Endothelial cell of umbilical vein (primary cell): ENCODE measurements around the gene FOXP1. TPM values are rescaled to one million over a fixed set of nuclear protein-coding genes. Genes with fewer than 3 reads are reported as not detected.
A peak's percentile ranks its signal among the peaks of the same experiment; 100 is the strongest.

Source experiments
- BruUV-seq: library from RNA; stranded (reverse); fragments of 400-500 nt; replicated peaks from 2 replicates; lab custom pipeline; 2021; lab: Mats Ljungman, UMichigan
- CTCF ChIA-PET: fragments of 300-600, 350-600 bp; sonication (Branson Sonifier 250); formaldehyde crosslinking; loops from one replicate; lab custom pipeline; 2021; ENCODE audit warnings: antibody characterized with exemption, inconsistent platforms; lab: Charles Lee
- POLR2A ChIA-PET: fragments of 300-600, 350-600 bp; sonication (Branson Sonifier 250); formaldehyde crosslinking; loops from one replicate; lab custom pipeline; 2021; ENCODE audit warnings: antibody characterized with exemption, inconsistent platforms; lab: Charles Lee
- DNase-seq: peaks from one replicate; pipeline ENCODE4 v3.0.0-alpha.2; 2011; ENCODE audit warnings: low read depth, low spot score
- FAIRE-seq: peaks from 2 replicates; lab custom pipeline; 2011; peaks lifted over from hg19 to GRCh38; lab: Jason Lieb, UNC
- H2AFZ ChIP-seq: 2 replicates; pipeline ENCODE4 v1.6.0; 2012; ENCODE audit warnings: low read depth, low read length, control low read depth, inconsistent platforms
- H3K27ac ChIP-seq: 2 replicates; pipeline ENCODE4 v1.5.1; 2011; ENCODE audit warnings: low read depth, mild to moderate bottlenecking, control low read depth, low read length, moderate library complexity; ENCODE audit not compliant: insufficient read depth
- H3K27me3 ChIP-seq, 2 experiments: 2 replicates each; pipeline versions ENCODE4 v1.6.0 to v1.6.1; 2011; ENCODE audit warnings: low read length in 2 of 2, mixed read lengths in 1 of 2; ENCODE audit not compliant: control insufficient read depth in 2 of 2, insufficient read depth in 2 of 2
- H3K36me3 ChIP-seq, 2 experiments: 2 replicates in 1 of 2; 3 replicates in 1 of 2; pipeline ENCODE4 v1.5.1; 2011; ENCODE audit warnings: low read length in 2 of 2, mild to moderate bottlenecking in 1 of 2, moderate library complexity in 1 of 2; ENCODE audit not compliant: control insufficient read depth in 2 of 2, insufficient read depth in 2 of 2; ENCODE audit errors: extremely low read depth in 1 of 2
- H3K4me1 ChIP-seq: 3 replicates; pipeline ENCODE4 v1.5.1; 2011; ENCODE audit warnings: mild to moderate bottlenecking, low read length; ENCODE audit not compliant: control insufficient read depth, insufficient read depth; ENCODE audit errors: extremely low read depth
- H3K4me2 ChIP-seq: 2 replicates; pipeline ENCODE4 v1.6.1; 2011; ENCODE audit warnings: low read length, control low read depth, mixed read lengths; ENCODE audit not compliant: insufficient read depth
- H3K4me3 ChIP-seq, 3 experiments: fragments of 200-600 bp in 1 of 3; sonication (generic), shearing (Covaris generic) in 1 of 3; replicated peaks in 1 of 3; 2 replicates each; pipeline ENCODE4 v1.5.1; 2011 to 2016; ENCODE audit warnings: control low read depth in 3 of 3, low read length in 3 of 3, mild to moderate bottlenecking in 2 of 3, inconsistent platforms in 1 of 3, low read depth in 1 of 3, moderate library complexity in 1 of 3; ENCODE audit not compliant: insufficient read depth in 1 of 3
- H3K79me2 ChIP-seq: 2 replicates; pipeline ENCODE4 v1.6.0; 2012; ENCODE audit warnings: low read length, inconsistent platforms; ENCODE audit not compliant: control insufficient read depth, insufficient read depth
- H3K9ac ChIP-seq: replicated peaks from 2 replicates; pipeline ENCODE3; 2011; ENCODE audit warnings: low read length, control low read depth; ENCODE audit not compliant: insufficient read depth; ENCODE audit errors: extremely low read depth
- H3K9me1 ChIP-seq: replicated peaks from 3 replicates; pipeline ENCODE4 v1.6.0; 2011; ENCODE audit warnings: mild to moderate bottlenecking, low read length; ENCODE audit not compliant: control insufficient read depth, insufficient read depth; ENCODE audit errors: extremely low read depth
- H3K9me3 ChIP-seq: replicated peaks from 2 replicates; pipeline ENCODE4 v1.5.1; 2012; ENCODE audit warnings: low read length, inconsistent platforms; ENCODE audit not compliant: control insufficient read depth, insufficient read depth
- H4K20me1 ChIP-seq: replicated peaks from 2 replicates; pipeline ENCODE3; 2011; ENCODE audit warnings: mild to moderate bottlenecking, low read length; ENCODE audit not compliant: control insufficient read depth, insufficient read depth; ENCODE audit errors: extremely low read depth
- CTCF ChIP-seq, 2 donors: IDR thresholded peaks; 1 replicate in 1 of 2; 2 replicates in 1 of 2; pipeline ENCODE4 v1.5.1; 2011; ENCODE audit warnings: low read length in 2 of 2, mild to moderate bottlenecking in 2 of 2, moderate library complexity in 2 of 2, control low read depth in 1 of 2, inconsistent platforms in 1 of 2, low read depth in 1 of 2; ENCODE audit not compliant: insufficient read depth in 1 of 2; ENCODE audit errors: extremely low read depth in 1 of 2
- EZH2 ChIP-seq: IDR thresholded peaks from 2 replicates; pipeline ENCODE4 v1.6.1; 2012; ENCODE audit warnings: borderline replicate concordance, low read depth, mild to moderate bottlenecking, moderate library complexity, low read length, inconsistent platforms; ENCODE audit not compliant: severe bottlenecking
- FOS ChIP-seq: IDR thresholded peaks from 2 replicates; pipeline ENCODE4 v1.6.1; 2011; ENCODE audit warnings: mild to moderate bottlenecking, low read length, moderate library complexity, borderline replicate concordance; ENCODE audit not compliant: insufficient read depth
- JUN ChIP-seq: IDR thresholded peaks from 2 replicates; pipeline ENCODE4 v1.6.1; 2011; ENCODE audit warnings: borderline replicate concordance, low read depth; ENCODE audit not compliant: insufficient read length, insufficient read depth
- MAX ChIP-seq: IDR thresholded peaks from 2 replicates; pipeline ENCODE4 v1.6.1; 2011; ENCODE audit not compliant: insufficient read depth, insufficient read length
- dilution Hi-C: fragments of 300-500 bp; cut with MboI; formaldehyde crosslinking; loops from one replicate; pipeline ENCODE4 v1.15.0; 2019; ENCODE audit warnings: low sequenced_read_pairs; ENCODE audit not compliant: extremely low pct_ligation_motif_present
- intact Hi-C: fragments of 100-400 bp; cut with micrococcal nuclease; formaldehyde crosslinking; loops from one replicate; pipeline ENCODE4 v1.10.0; 2022
- polyA plus RNA-seq, 4 experiments: library from polyadenylated mRNA; depleted of rRNA in 3 of 4; stranded (reverse) in 3 of 4; unstranded in 1 of 4; fragments of >200 nt; gene quantifications; 2 replicates each; pipeline versions ENCODE4 v1.2.1 to v1.2.3, GENCODE V29; 2011 to 2012; ENCODE audit warnings: missing spikeins in 1 of 4
- total RNA-seq: library from RNA; stranded (reverse); gene quantifications from 2 replicates; pipeline ENCODE4 v1.2.3, GENCODE V29; 2021

The FOXP1 gene
- total and polyA plus RNA-seq, 2 donors (not counting 3 experiments of a cell fraction or from before 2014, with no cell fraction given), result 41.0 to 107 TPM

- DNase-seq, result peak; percentile 54
- BruUV-seq, result no TSS peak
- no peak for TF ChIP-seq FOS
- TF ChIP-seq JUN, result peak; percentile 53
- no peak for TF ChIP-seq EZH2
- Histone ChIP-seq H3K36me3 (no peaks in the 10 kb centered on the region), H3K9me1 (no peaks in the 10 kb centered on the region), H3K79me2 (no peaks in the 10 kb centered on the region), H3K4me1 (peaks cover 5% of the 10 kb centered on the region), H3K4me2 (peak overlapping the region; percentile 69), H3K4me3 (no peak overlapping the region), H2AFZ (no peak overlapping the region), H3K27me3 (no peaks in the 10 kb centered on the region), H3K9ac (no peak overlapping the region), H3K9me3 (no peaks in the 10 kb centered on the region), H3K27ac (peak overlapping the region; percentile 12), H4K20me1 (no peaks in the 10 kb centered on the region)
- intact Hi-C loops (no loop called here), dilution Hi-C loops (no loop called here)
- CTCF ChIA-PET, result interaction anchor here (0.6 to 1.1 kb wide), 5 partner anchors 22 to 791 kb away, joined by 3 to 4 read pairs (median 3); no protein-coding TSS in a partner anchor
- POLR2A ChIA-PET, result no interaction called here
- FAIRE-seq, result no peak
These were observed 241.8 kb downstream of the FOXP1 start for GRCh38 chr3:71341721-71342120.

GRCh38 chr3:71339049-71339448, 244.5 kb downstream of the FOXP1 start:
- FAIRE-seq (no peak), DNase-seq (no peak)
- Histone ChIP-seq H3K36me3 (no peaks in the 10 kb centered on the region), H3K9me3 (no peaks in the 10 kb centered on the region), H4K20me1 (no peaks in the 10 kb centered on the region), H3K4me3 (no peak overlapping the region), H3K4me2 (no peak overlapping the region), H2AFZ (no peak overlapping the region), H3K9me1 (no peaks in the 10 kb centered on the region), H3K79me2 (no peaks in the 10 kb centered on the region), H3K9ac (no peak overlapping the region), H3K27ac (no peak overlapping the region), H3K4me1 (peaks cover 5% of the 10 kb centered on the region), H3K27me3 (no peaks in the 10 kb centered on the region)
- dilution Hi-C loops (no loop called here), intact Hi-C loops (no loop called here)
- no peak for TF ChIP-seq CTCF (IDR thresholded peaks at IDR 0.05; ENCODE audit: extremely low read depth in 1 of 2, insufficient read depth in 1 of 2, low read depth in 1 of 2, low read length in 2 of 2)
- TF ChIP-seq MAX, result no peak
- BruUV-seq, result no TSS peak
- POLR2A ChIA-PET, result no interaction called here
- CTCF ChIA-PET, result no interaction called here
